Pons (tissue), 1 donor: ENCODE results near the gene GADL1.
A peak's percentile ranks its signal among the peaks of the same experiment; 100 is the strongest.

Experiments
- DNase-seq: peaks from one replicate; pipeline ENCODE4 v3.0.0-alpha.2; 2016; ENCODE audit warnings: low spot score

Gene GADL1

DNA sequence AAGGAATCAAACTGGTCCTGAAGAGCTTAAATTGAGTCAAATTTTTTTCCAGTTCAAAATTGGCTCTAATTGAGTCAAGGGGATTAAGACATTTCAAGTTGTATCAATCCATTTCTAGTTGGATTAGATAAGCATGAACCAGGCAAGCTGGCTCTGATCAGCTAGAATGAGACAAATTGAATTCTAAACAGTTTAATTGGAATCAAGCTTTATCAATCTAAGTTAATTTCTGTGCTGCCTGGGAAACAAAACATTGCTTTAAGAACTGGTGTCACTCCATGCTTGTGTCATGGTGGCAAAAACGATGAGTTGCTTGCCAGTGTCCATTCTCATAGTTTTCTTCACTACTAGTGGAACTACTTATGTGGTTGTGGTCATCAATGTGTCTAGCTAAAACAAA is 171.2 kb downstream of the GADL1 start:
- no peak for DNase-seq

DNA sequence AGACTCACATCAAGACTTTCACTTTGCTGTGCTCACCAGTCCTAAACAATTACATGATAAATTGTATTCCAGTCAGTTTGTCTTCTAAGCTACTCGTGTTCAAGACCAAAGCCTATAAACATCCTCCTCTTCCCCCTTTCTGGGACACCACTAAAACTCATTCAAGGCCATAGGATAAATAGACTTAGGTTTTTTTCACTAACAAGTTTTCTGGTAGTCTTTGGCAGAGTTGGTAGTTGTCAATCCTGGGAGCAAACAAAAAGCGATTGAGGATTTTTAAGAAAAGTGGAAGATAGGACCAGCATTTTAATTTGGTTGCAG is 173.2 kb downstream of the GADL1 start:
- no peak for DNase-seq

DNA sequence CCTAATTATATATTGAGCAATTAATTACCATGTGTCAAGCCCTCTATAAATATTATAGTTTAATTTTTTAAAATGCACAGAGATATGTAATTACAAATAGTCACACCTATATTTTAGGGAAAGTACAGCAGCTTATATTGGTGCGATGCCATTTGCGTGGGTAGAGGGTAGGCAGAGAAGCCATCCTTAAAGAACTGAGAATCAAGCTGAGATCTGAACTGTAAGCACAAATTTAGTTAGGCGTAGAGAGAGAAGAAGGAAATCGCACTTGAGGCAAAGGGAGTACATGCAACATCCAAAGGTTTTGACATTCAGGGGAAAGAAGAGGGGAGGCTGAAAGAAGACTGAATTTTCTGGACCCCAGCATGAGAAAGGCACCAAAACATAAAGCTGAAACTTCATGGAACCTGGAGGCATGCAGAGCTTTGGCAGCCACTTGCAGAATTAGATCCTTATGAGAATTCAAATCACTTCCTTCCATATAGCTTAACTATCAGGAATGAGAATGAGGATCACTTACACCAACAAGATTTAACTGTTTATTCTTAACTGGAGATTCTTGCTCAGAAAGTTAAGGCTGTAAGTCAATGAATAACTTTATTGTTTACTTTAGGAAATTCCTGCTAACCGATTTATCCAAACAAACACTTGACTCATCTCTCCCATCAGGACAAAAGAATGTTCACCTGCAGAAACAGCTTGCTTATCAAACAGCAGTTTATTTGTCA is 173.7 kb downstream of the GADL1 start:
- DNase-seq, result no peak

DNA sequence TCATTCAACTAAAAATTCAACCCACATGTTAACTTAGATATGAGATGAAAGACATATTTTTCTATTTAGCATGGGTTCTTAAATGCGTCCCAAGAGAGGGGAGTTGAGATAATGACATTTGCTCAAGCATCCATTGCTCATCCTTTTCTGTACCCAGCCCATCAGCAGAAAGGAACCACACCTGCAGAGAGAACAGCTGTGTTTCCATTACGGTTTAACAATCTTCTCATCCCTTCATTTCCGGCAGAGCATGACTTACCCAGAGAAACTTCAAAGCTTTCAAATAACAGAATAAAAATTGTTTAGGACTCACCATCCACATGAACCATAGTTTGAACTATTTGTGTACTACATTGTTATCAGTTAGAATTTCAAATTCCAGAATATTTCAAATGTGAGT is 174.9 kb downstream of the GADL1 start:
- no peak for DNase-seq

DNA sequence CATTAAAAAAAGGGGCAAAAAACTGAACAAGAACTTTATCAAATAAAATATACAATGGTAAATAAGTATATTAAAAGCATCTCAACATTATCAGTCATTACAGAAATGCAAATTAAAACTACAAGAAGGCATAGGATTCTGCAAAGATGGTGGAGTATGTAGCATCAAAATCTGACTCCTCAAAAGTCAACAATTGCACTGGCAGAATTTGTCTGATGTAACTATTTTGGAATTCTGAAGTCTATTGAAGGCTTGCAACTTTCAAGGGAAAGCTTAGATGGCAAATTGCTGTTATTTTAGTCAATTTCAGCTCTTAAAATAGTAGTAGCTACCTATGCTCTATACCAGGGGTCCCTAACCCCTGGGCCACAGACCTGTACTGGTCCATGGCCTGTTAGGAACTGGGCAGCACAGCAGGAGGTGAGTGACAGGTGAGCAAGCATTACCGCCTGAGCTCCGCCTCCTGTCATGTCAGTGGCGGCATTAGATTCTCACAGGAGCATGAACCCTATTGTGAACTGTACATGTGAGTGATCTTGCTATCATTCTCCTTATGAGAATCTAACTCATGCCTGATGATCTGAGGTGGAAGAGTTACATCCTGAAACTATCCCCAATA is 180.5 kb downstream of the GADL1 start:
- no peak for DNase-seq

DNA sequence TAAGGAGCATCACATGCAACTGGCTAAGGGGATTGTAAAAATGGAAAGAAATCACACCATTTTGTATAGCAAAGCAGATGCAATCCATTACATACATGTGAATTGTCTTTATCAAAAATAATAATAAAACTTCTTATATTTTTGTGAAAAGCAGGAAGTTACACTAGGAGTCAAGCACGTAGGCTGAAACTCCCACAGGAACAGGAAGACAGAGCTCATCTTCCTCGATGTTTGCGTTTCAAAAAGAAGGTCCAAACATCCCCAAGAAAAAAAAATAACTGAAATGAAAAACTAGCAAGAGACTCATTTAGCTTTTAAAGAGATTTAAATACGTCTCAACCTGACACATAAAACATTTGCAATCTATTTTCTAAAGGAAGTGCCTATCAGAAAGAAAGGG is 181.5 kb downstream of the GADL1 start:
- no peak for DNase-seq

DNA sequence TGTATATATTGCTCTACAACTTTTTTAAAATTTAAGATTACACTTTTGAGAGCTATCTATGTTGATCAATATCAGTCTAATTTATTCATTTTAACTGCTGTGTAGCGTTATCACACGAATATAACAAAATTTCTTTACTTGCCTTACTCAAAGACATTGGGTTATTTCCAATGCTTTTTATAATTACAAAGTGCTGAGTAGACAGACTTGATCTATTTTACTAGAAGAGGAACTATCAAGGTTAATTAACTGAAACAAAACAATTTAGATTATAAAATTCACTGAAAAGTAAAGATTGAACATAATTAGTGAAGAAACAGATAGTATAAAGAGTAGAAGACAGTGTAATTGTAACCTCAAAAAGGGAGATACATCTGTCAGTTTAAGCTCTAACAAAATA is 182.6 kb downstream of the GADL1 start:
- DNase-seq, result no peak

DNA sequence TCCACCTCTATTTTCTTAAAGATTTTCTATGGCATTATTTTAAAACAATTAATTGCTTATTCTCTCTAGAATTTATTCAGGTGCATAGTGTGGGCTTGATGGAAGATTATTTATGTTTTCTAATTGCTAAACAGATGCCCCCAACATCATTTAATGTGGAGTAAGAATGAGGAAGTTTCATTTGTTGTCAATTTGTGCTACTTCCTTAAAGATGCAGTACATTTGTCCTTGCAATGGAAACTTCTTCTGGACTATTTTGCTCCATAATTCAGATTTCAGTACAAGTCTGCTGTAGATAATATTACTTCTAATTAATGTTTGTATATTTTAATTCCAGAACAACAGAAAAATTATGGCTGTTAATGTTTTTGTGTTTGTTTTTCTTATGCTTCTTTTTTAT is 183.3 kb downstream of the GADL1 start:
- no peak for DNase-seq

DNA sequence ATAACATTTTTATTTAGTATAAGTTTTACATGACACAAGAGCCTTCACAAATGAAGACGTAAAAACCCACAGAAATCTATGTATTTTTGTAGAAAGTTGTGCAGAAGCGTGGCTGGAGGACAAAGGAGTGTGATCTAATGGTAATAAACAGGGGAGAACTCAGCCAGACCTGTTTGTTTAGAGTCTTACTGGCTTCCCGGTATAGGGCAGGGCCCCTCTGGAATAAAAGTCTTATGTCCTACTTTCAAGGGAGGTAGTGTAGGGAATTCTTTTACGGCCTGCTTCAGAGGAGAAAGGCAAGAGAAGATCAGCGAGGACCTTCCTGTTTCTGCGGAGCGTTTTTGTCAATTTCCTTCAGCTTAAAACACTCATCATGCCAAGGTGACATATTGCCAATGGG is 184.4 kb downstream of the GADL1 start:
- no peak for DNase-seq

DNA sequence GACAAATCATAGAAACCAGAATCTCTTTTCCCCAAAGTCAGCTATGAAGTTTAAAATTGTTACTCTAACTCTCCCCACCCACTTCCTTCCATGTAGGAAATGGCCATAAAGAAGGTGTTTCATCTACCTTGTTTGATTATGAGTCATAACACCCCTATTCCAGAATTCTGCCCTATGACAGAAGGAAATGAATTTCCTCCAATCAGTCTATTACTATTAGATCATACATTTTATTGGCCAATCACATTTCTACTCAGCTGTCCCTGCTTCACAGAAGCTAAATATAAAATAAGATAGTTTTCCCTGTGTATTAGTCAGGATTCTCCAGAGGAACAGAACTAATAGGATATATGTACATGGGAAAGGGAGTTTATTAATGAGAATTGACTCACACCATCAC is 186.0 kb downstream of the GADL1 start:
- no peak for DNase-seq

DNA sequence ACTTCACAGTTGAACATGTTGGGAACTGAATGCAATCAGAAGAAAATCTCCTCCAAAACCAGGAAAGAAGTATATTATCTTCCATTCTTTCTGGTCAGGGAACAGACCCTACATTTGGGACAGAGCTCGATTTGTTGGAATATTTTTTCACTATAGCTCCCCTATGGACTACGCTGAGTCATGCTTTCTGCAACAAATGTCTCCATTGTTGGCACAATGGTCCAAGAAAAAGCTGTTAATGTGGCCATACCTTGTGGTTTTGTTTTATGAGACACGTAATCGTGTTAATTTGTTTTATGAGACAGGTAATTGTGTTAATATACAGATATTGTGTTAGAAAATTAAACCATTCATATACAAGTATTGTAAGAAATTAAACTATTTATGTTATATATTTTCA is 186.6 kb downstream of the GADL1 start:
- no peak for DNase-seq

DNA sequence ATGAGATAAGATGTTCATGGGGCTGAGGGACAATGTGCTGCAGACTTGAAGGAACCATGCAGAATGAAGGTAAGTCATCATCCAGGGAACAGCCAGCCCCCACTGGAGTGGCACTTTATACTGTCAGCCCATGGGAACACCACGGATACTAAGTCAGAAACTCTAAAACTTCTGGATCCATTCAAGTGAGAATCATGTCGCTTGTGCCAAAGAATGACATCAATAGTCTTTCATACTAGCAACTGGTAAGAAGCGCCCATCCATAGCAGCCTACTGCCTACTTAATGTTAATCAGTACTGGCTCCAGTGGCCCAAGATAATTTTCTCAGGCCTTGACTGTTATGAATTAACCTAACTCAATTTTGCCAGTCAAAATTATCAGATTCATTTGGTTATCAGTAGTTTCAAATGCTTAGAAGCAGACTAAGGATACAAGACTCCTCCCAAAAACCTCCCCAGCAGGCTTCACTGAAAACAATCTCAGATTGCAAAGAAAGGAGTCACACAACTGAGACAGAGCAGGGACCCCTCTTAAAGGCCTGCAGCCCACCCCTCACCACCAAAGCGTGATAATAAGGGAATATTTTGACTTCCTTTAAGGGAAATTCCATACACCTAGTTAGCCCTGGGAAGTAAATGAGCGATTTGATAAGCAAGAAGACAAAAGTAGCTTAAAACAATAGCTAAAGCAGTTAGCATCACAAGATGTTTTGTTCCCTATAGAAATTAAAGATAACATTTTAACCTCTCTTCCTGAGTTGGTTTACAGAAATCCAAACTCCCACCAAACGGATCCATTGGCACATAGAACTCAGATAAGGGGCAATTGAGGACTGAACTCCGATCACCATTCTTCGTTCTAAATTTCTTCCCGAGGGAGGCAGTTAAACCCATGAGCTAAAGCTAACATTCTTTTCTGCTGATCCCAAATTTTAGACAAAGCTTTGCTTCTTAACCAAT is 189.2 kb downstream of the GADL1 start:
- no peak for DNase-seq

DNA sequence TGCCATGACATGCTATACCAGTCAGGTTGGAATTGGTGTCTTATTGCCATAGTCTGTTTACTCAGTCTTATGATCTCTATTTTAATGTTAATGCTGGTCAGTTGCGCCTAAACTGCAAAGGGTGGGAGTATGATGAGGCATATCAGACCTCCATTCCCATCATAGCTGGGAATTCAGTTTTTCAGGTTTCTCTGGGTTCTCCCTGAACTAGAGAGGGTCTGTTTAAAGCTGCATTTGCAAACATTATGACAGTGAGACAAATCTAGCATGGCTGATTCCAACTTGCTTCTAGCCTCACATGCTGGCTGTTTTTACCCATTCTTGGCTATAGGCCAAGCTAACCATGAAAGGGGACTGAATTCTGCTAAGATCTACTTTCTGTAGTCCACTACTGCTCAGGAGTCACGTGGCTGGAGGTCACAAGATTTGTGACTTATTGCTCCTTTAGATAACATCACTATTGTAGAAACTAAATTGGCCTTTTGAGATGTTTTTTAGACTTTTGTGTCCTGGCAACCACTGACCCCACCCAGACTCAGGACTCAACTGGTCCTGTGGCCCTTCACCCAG is 191.5 kb downstream of the GADL1 start:
- DNase-seq, result no peak

DNA sequence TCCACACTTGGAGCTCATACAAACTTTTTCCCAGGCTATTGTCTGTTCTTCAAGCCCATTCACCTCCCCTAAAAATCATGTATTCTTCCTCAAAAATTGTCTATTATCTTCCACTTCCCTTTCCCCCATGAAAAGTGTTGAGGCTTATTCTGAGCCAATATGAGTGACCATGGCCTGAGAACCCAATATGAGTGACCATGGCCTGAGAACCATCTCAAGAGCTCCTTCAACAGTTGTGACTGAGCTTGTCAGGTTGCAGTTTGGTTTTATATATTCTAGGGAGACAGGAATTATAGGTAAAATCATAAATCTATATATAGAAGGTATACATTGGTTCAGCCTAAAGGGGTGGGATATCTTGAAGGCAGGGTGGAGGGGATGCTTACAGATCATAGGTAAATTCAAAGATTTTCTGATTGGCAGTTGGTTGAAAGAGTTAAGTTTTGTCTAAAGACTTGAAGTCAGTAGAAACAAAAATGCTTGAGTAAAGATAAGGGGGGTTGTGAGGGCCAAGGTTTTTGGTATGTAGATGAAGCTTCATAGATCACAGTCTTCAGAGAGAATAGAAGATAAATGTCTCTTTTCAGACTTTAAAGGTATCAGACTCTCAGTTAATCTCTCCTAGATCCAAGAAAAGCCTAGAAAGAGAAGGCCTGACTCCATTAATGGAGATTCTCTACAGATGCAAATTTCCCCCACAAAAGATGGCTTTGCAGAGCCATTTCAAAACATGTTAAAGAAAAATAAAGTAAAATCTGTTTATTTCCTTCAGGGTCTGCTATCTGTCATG is 192.2 kb downstream of the GADL1 start:
- DNase-seq, result no peak

DNA sequence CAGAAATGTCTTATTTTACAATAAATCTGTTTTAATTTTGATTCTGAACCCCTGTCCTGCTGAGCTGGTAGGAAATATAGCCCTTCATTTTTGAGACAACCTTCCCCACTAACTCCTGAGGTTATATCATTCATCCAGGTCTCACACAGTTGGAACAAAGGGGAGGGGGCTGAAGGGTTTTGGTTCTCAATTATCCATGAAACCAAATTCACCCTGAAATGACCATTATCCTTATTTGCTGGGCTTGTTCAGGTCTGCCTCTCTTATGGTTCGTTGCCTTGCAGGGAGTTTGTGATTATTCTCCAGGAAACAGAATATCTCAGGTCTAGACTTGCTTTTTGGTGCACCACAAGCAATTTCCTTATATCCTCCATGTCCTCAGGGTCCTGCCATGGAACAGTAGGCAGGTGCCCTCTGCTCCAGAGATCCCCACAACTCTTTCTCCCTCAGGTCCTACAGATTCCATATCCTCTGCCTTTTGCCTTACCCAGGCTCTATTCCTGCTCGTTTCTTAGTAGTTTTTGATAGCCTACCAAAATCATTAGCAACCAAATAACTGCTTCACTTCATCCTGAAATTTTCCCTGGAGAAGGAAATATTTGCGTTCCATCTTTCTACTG is 193.6 kb downstream of the GADL1 start:
- no peak for DNase-seq

DNA sequence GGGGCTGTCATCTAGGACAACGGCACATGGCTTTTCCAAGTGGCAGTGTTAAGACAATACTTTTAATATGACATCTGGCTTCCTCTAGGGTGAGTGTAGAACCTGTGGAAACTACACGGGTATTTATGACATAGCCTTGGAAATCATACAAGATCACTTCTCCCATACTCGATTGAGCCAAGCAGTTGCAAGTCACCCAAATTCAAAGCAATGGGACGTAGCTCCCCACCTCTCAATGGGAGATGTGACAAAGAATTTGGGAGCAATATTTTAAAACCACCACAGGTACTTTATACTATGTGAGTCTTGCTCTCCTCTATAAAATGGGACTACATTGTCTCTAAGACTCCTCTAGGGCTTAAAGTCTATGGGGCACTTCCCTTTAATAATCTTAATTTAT is 194.5 kb downstream of the GADL1 start:
- no peak for DNase-seq

DNA sequence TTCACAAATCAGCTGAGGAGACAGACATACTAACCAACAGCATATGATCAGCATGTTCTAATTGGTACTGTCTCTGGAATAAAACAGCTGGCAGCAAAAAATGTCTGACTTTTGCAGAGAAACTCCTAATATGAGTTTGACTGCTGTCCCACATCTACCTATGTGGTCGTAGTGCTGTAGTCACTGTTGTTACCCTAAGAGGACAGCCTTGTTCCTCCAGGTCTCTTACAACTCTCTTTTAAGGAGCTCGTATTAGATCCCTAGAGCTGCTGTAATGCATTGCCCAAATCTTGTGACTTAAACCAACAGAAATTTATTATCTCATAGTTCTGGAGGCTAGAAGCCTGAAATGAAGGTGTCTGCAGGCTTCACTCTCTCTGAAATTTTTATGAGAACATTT is 195.9 kb downstream of the GADL1 start:
- no peak for DNase-seq

DNA sequence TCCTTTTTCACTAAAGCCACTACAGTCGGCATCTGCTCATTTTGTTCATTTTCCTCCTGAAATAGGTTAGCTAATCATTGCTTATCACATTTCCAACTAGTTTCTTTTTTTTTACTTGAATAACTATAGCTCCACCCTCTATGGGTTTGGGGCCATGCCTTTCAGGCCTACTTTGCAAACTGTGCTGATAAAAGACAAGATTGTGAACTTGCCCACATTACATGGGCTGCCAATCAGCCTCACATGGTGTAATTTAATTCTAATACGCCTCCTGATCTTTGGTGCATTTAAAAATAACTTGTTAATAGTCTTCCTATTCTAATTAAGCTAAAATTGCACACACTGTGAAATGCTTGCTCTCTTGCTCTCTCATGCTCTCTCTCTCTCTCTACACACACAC is 197.6 kb downstream of the GADL1 start:
- DNase-seq, result no peak

DNA sequence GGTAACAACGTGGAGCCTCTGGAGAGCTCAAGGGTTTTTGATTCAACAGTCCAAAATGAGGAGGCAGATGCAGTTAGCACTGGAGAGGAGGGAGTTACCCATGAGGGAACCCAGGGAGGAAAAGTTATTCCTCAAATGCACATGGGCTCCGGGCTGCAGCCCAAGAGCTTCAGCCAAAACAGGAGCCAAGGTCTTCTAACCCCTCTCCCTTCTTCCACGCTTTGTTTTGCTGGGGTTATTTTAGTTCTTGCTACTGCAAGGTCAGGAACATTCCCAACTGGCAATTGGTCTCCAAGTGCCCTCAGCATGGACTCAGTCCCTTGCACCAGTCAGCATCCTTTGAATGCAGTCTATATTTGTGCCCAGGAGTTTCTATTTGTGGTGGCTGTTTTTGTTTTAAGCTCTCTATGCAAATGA is 198.1 kb downstream of the GADL1 start:
- peak; percentile 49 for DNase-seq

DNA sequence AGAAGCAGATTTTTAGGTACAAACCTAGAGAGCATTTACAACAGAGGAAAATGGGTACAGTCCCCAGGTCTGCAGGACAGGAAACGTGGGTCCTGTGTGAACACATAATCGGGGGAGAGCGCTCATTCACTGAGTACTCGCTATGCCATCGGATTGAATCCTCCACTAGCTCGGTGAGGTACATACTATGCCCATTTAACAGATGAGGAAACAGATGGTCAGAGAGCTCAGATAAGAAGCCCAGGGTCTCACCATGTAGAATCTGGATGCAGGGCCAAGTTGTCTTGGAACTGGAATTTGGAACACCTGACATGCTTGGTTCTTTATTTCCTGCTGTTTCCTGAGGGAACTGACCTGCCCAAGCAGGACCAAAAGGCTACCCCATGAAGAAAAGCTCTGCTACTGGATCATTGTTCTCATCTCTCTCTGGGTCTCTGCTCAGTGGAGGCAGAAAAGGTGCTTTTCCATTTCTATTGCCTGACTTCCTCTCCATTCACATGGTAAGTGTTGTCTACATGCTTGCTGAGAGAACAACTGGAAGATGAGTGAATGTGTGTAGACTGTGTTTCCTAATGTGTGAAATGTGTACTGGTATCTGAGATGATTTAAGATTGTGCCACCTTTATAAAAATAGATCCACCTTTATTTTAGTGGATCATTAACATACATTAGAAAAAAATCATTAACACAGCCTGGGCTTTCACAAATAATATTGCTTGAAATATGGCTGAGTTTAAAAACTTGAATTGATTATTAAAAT is 199.0 kb downstream of the GADL1 start:
- DNase-seq, result no peak

DNA sequence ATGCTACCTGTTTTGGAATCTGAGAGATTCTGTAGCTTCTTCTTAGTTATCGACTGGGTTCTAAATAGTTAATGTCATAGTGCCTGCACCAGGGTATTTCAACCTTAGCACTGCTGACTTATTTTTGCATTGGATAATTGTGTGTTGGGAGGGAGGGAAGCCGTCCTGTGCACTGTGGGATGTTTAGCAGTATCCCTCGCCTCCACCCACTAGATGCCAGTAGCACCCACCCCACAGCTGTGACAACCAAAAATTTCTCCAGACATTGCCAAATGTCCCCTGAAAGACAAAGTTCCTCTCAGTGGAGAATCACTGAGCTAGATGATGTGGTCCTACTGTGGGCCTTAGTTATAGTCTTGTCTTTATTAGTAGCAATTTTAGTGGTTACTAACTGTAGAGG is 199.8 kb downstream of the GADL1 start:
- DNase-seq, result no peak
